HG03442 (cell line): ENCODE measurements around the gene GPR143.

ENCODE experiments used
- ATAC-seq: cut with Tn5 transposase; IDR thresholded peaks from one replicate; pipeline ENCODE4 v1.9.1; 2021; ENCODE audit warnings: mild to moderate bottlenecking, moderate library complexity; ENCODE audit not compliant: unreplicated experiment

GPR143 gene

GRCh38 chrX:9710332-9710731 lies 55.3 kb downstream of the GPR143 start:
- peak; percentile 64 for ATAC-seq

- ATAC-seq: peak; percentile 74
These were observed 56.6 kb downstream of the GPR143 start for GRCh38 chrX:9708923-9709553.

- no peak for ATAC-seq
These were observed 57.6 kb downstream of the GPR143 start for GRCh38 chrX:9708086-9708485.

GRCh38 chrX:9707306-9708033 lies 58.2 kb downstream of the GPR143 start:
- ATAC-seq: no peak

- no peak for ATAC-seq
These were observed 59.2 kb downstream of the GPR143 start for GRCh38 chrX:9706421-9706820.

GRCh38 chrX:9704876-9705465 lies 60.7 kb downstream of the GPR143 start:
- no peak for ATAC-seq

- ATAC-seq: no peak
These were observed 62.2 kb downstream of the GPR143 start for GRCh38 chrX:9703406-9703805.

GRCh38 chrX:9701790-9702189 lies 63.9 kb downstream of the GPR143 start:
- ATAC-seq: no peak

GRCh38 chrX:9700555-9700954 lies 65.1 kb downstream of the GPR143 start:
- no peak for ATAC-seq

GRCh38 chrX:9698576-9698975 lies 67.1 kb downstream of the GPR143 start:
- no peak for ATAC-seq

GRCh38 chrX:9693307-9694001 lies 72.2 kb downstream of the GPR143 start:
- ATAC-seq: no peak

GRCh38 chrX:9690046-9690445 lies 75.6 kb downstream of the GPR143 start:
- ATAC-seq: no peak

- no peak for ATAC-seq
These were observed 76.8 kb downstream of the GPR143 start for GRCh38 chrX:9688833-9689232.

- no peak for ATAC-seq
These were observed 77.7 kb downstream of the GPR143 start for GRCh38 chrX:9687899-9688298.

- no peak for ATAC-seq
These were observed 82.3 kb downstream of the GPR143 start for GRCh38 chrX:9683350-9683749.

- ATAC-seq: no peak
These were observed 82.8 kb downstream of the GPR143 start for GRCh38 chrX:9682861-9683260.

GRCh38 chrX:9682456-9682855 lies 83.2 kb downstream of the GPR143 start:
- no peak for ATAC-seq

GRCh38 chrX:9681422-9681821 lies 84.2 kb downstream of the GPR143 start:
- ATAC-seq: no peak

- no peak for ATAC-seq
These were observed 84.6 kb downstream of the GPR143 start for GRCh38 chrX:9681011-9681410.

GRCh38 chrX:9678215-9678965 lies 87.3 kb downstream of the GPR143 start:
- no peak for ATAC-seq
